Testis (tissue), 3 donors: Measurements from ENCODE around the gene AKAP6. TPM values are rescaled to one million over a fixed set of nuclear protein-coding genes. Genes with fewer than 3 reads are reported as not detected.

ENCODE experiments used
- DNase-seq: peaks from one replicate; pipeline ENCODE4 v3.0.0-alpha.2; 2019
- H3K27ac ChIP-seq, 2 donors: fragments of 200-600 bp; sonication (generic); one replicate each; pipeline ENCODE4 v1.5.1; 2019
- H3K27me3 ChIP-seq: fragments of 200-600 bp; sonication (generic); one replicate; pipeline ENCODE4 v1.5.1; 2019
- H3K36me3 ChIP-seq: fragments of 200-600 bp; sonication (generic); one replicate; pipeline ENCODE4 v1.5.1; 2017; ENCODE audit warnings: low read depth; ENCODE audit errors: missing control alignments
- H3K4me1 ChIP-seq: fragments of 200-600 bp; sonication (generic); one replicate; pipeline ENCODE4 v1.5.1; 2019
- H3K4me3 ChIP-seq, 2 donors: fragments of 200-600 bp; sonication (generic); one replicate each; pipeline ENCODE4 v1.5.1; 2017 to 2019
- H3K9me3 ChIP-seq: fragments of 200-600 bp; sonication (generic); one replicate; pipeline ENCODE4 v1.5.1; 2017
- CTCF ChIP-seq, 3 experiments: fragments of 450-650 bp in 2 of 3; fragments of 200-600 bp in 1 of 3; sonication (generic) in 1 of 3; IDR thresholded peaks; one replicate each; pipeline ENCODE4 v1.5.1; 2016 to 2019; ENCODE audit warnings: antibody characterized with exemption in 3 of 3, mild to moderate bottlenecking in 2 of 3, moderate library complexity in 1 of 3
- POLR2A ChIP-seq: fragments of 450-650 bp; IDR thresholded peaks from one replicate; pipeline ENCODE4 v1.6.1; 2017; ENCODE audit warnings: antibody characterized with exemption, mild to moderate bottlenecking, moderate library complexity
- WGBS, 2 donors: methylation state at CpG; one replicate each; pipeline ENCODE4 v1.1.5; 2018; 5-methylcytosine and 5-hydroxymethylcytosine counted together
- intact Hi-C: fragments of 100-400 bp; cut with DNase I; formaldehyde crosslinking; loops from one replicate; pipeline ENCODE4 v1.15.1; 2023; ENCODE audit warnings: low total_unique reads
- polyA plus RNA-seq: library from polyadenylated mRNA; stranded (reverse); fragments of 350-450 nt; fragmentation: Illumina TruSeq; extraction: RNeasy Lipid Tissue Mini Kit (QIAGEN cat#74804); gene quantifications from one replicate; pipeline ENCODE4 v1.2.3, GENCODE V29; 2014; ENCODE audit warnings: low read depth, low replicate concordance; ENCODE audit not compliant: insufficient read depth
- total RNA-seq, 2 donors: library from RNA; depleted of rRNA; stranded (reverse); fragments of >200 nt; gene quantifications; one replicate each; pipeline ENCODE4 v1.2.3, GENCODE V29; 2016

AKAP6 gene
- total and polyA plus RNA-seq, 3 donors from 2014 or later = 26.6 to 30.9 (median 30.9) TPM

DNA sequence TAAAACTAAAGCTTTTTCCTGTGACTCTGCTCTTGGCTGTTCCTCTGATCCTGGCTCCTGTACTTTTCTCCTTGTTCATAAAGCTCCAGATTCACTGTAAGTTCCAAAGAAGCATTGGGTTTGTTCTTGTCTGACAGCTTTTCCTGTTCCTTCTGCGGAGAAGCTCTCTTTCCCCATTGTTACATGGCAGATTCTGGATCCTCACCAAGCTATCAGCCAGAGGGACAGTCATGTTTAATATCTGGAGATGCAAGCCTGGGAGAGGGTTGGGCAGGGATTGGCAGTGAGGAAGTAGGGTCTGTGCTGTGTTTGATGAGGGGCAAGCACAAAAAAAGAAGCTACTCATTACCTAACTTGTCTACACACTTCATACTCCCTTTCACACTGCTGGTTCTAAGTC lies 107.9 kb downstream of the AKAP6 start:
- WGBS, 2 donors = 57 to 68% methylated on average over 1 of the region's 1 CpG
- no peaks in the 10 kb centered on the region for H3K36me3 ChIP-seq
- no peaks in the 10 kb centered on the region for H3K9me3 ChIP-seq
- no peak overlapping the region for H3K27ac ChIP-seq
- TF ChIP-seq POLR2A (no peak), CTCF (IDR thresholded peaks at IDR 0.05) (no peak)
- no peaks in the 10 kb centered on the region for H3K27me3 ChIP-seq
- no peak for DNase-seq
- intact Hi-C loops = no loop called here
- H3K4me1 ChIP-seq = peaks cover 11% of the 10 kb centered on the region
- H3K4me3 ChIP-seq = no peak overlapping the region

- no peak overlapping the region for H3K4me3 ChIP-seq
- H3K9me3 ChIP-seq = no peaks in the 10 kb centered on the region
- intact Hi-C loops = no loop called here
- H3K36me3 ChIP-seq = no peaks in the 10 kb centered on the region
- no peaks in the 10 kb centered on the region for H3K27me3 ChIP-seq
- WGBS, 2 donors = 46 to 50% methylated on average over 1 of the region's 1 CpG
- H3K4me1 ChIP-seq = peaks cover 7% of the 10 kb centered on the region
- DNase-seq = no peak
- H3K27ac ChIP-seq = peak overlapping the region in 1 of 2 donors; percentile 55
- TF ChIP-seq CTCF (IDR thresholded peaks at IDR 0.05) (no peak), POLR2A (no peak)
These were observed 109.4 kb downstream of the AKAP6 start for GRCh38 chr14:32438517-32438916.

- no peaks in the 10 kb centered on the region for H3K27me3 ChIP-seq
- intact Hi-C loops = no loop called here
- H3K4me1 ChIP-seq = peaks cover 4% of the 10 kb centered on the region
- TF ChIP-seq CTCF (IDR thresholded peaks at IDR 0.05) (no peak), POLR2A (no peak)
- H3K9me3 ChIP-seq = no peaks in the 10 kb centered on the region
- DNase-seq = no peak
- no peak overlapping the region for H3K4me3 ChIP-seq
- 89 to 95% methylated on average over 3 of the region's 3 CpGs for WGBS, 2 donors
- H3K27ac ChIP-seq = no peak overlapping the region
- H3K36me3 ChIP-seq = no peaks in the 10 kb centered on the region
These were observed 115.0 kb downstream of the AKAP6 start for GRCh38 chr14:32443890-32444661.

DNA sequence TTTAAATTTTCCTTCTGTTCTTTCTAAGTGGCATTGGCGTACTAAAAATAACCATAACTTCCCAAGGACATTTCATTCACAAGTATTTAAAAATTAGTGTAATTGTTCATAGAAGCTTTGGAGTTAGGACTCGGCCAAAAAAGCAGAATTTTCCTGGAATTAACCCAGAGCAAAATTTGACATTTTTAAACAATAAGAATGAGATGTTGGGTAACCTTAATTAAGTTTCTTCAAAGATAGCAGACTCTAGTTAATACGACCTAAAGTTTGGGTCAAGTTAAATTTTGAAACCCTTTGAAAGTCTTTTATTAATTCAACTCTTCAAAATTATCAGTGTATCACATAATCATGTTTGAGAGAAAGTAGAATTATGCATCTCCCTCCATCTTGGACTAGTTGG lies 118.3 kb downstream of the AKAP6 start:
- 45 to 49% methylated on average over 3 of the region's 3 CpGs for WGBS, 2 donors
- intact Hi-C loops = no loop called here
- DNase-seq = no peak
- Histone ChIP-seq H3K27me3 (no peaks in the 10 kb centered on the region), H3K36me3 (no peaks in the 10 kb centered on the region), H3K4me3 (no peak overlapping the region), H3K27ac (no peak overlapping the region), H3K4me1 (no peaks in the 10 kb centered on the region), H3K9me3 (no peaks in the 10 kb centered on the region)
- TF ChIP-seq CTCF (IDR thresholded peaks at IDR 0.05) = no peak
- TF ChIP-seq POLR2A = no peak

- DNase-seq = no peak
- Histone ChIP-seq H3K9me3 (no peaks in the 10 kb centered on the region), H3K27ac (no peak overlapping the region), H3K36me3 (no peaks in the 10 kb centered on the region), H3K4me1 (no peaks in the 10 kb centered on the region), H3K27me3 (no peaks in the 10 kb centered on the region), H3K4me3 (no peak overlapping the region)
- no peak for TF ChIP-seq POLR2A
- WGBS, 2 donors = 56 to 78% methylated on average over 1 of the region's 1 CpG
- intact Hi-C loops = no loop called here
These were observed 120.5 kb downstream of the AKAP6 start for GRCh38 chr14:32449648-32450047.
